Measurements from ENCODE around the gene PPP6R2.

The PPP6R2 gene

GRCh38 chr22:50338860-50339462, 4.2 kb upstream of the PPP6R2 start:
- no peak for DNase-seq (ENCODE audit: low read depth, low spot score)
- Histone ChIP-seq H3K4me1 (ENCODE audit: insufficient read depth, insufficient read length) (peaks cover 12% of the 10 kb centered on the region), H3K9me3 (ENCODE audit: insufficient read depth, low read length) (peaks cover 5% of the 10 kb centered on the region; the same call in 1 of the 2 replicates), H3K27me3 (ENCODE audit: insufficient read depth, insufficient read length) (peaks cover 3% of the 10 kb centered on the region), H3K36me3 (ENCODE audit: insufficient read depth, insufficient read length, low read length) (no peaks in the 10 kb centered on the region), H3K4me3 (ENCODE audit: insufficient read length, low read depth) (no peak overlapping the region), H3K9ac (ENCODE audit: insufficient read length, low read depth) (no peak overlapping the region)
- no peak for TF ChIP-seq ZNF274 (IDR thresholded peaks at IDR 0.05; ENCODE audit: low read depth, low read length)
- TF ChIP-seq YY1 (IDR thresholded peaks at IDR 0.05; ENCODE audit: insufficient read depth, insufficient read length) = no peak
- TF ChIP-seq SUZ12 (IDR thresholded peaks at IDR 0.05; ENCODE audit: extremely low read depth, insufficient read depth, insufficient read length) = no peak

DNA sequence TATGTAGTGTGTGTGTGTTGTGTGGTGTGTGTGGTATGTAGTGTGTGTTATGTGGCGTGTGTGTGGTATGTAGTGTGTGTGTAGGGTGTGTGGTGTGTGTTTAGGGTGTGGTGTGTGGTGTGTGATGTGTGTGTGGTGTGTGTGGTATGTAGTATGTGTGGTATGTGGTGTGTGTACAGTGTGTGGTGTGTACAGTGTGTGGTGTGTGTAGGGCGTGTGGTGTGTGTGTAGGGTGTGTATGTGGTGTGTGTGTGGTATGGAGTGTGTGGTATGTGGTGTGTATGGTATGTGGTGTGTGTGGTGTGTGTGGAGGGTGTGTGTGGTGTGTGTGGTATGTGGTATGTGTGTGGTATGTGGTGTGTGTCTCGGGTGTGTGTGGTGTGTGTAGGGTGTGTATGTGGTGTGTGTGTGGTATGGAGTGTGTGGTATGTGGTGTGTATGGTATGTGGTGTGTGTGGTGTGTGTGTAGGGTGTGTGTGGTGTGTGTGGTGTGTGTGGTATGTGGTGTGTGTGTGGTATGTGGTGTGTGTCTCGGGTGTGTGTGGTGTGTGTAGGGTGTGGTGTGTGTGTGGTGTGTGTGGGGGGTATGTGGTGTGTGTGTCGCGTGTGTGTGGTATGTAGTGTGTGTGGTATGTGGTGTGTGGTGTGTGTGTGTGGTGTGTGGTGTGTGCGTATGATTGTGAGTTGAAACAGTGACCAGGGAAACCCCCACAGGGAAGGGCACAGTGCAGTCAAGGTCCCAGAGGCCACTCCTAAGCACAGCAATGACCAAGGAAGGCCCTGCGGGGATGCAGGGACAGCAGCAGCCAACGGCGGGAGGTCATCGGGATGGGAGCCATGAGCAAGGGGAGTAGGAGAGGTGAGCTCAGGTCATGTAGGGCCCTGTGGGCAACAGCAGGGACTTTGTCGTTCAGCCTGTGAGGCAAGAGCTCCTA, 2.9 kb upstream of the PPP6R2 start:
- no peak for DNase-seq (ENCODE audit: low read depth, low spot score)
- H3K27me3 ChIP-seq (ENCODE audit: insufficient read depth, insufficient read length) = peaks cover 3% of the 10 kb centered on the region
- H3K4me3 ChIP-seq (ENCODE audit: insufficient read length, low read depth) = no peak overlapping the region

DNA sequence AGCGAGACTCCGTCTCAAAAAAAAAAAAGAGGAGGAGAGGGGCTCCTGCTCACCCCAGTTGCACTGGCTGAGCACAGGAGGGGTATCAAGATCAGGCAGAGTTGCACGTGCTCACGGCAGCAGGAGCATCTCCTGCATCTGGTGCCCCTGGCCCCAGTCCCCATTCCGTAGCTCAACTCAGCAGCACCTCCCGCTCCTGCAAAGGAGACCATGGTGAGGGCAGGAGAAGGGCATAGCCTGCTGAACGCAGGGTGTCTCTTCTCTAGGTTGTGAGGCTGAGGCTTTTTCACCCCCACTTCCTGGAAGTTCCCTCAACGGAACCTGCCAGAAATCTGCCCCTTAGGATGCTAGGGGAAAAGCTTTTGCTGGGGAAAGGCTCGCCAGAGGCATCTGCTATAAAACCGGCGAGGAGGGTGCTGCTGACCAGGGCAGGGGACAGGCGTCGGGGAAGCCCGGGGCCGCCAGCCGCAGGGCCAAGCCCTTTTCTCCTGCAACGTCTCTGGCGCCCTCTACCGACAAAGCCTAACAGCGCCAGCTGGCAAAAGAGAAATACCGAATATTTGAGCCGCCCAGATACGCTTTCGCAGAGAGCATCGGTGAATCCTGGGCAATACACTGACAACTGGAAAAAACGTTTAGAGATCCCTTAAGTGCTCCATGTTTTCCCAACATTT, 1.0 kb upstream of the PPP6R2 start:
- TF ChIP-seq ZNF274 (IDR thresholded peaks at IDR 0.05; ENCODE audit: low read depth, low read length) = no peak
- no peak for TF ChIP-seq SUZ12 (IDR thresholded peaks at IDR 0.05; ENCODE audit: extremely low read depth, insufficient read depth, insufficient read length)
- Histone ChIP-seq H3K9ac (ENCODE audit: insufficient read length, low read depth) (peak overlapping the region; percentile 85), H3K4me1 (ENCODE audit: insufficient read depth, insufficient read length) (peaks cover 11% of the 10 kb centered on the region), H3K4me3 (ENCODE audit: insufficient read length, low read depth) (peak overlapping the region; percentile 65), H3K27me3 (ENCODE audit: insufficient read depth, insufficient read length) (peaks cover 3% of the 10 kb centered on the region), H3K9me3 (ENCODE audit: insufficient read depth, low read length) (peaks cover 5% of the 10 kb centered on the region; the same call in 1 of the 2 replicates), H3K36me3 (ENCODE audit: insufficient read depth, insufficient read length, low read length) (peaks cover 7% of the 10 kb centered on the region)
- peak; percentile 52 for DNase-seq (ENCODE audit: low read depth, low spot score)

More for the DNA sequence above, 2.9 kb upstream of the PPP6R2 start:
- peaks cover 5% of the 10 kb centered on the region; the same call in 1 of the 2 replicates for H3K9me3 ChIP-seq (ENCODE audit: insufficient read depth, low read length)
- no peaks in the 10 kb centered on the region for H3K36me3 ChIP-seq (ENCODE audit: insufficient read depth, insufficient read length, low read length)
- no peak for TF ChIP-seq ZNF274 (IDR thresholded peaks at IDR 0.05; ENCODE audit: low read depth, low read length)
- no peak for TF ChIP-seq SUZ12 (IDR thresholded peaks at IDR 0.05; ENCODE audit: extremely low read depth, insufficient read depth, insufficient read length)
- no peak for TF ChIP-seq YY1 (IDR thresholded peaks at IDR 0.05; ENCODE audit: insufficient read depth, insufficient read length)
- H3K4me1 ChIP-seq (ENCODE audit: insufficient read depth, insufficient read length) = peaks cover 12% of the 10 kb centered on the region
- no peak overlapping the region for H3K9ac ChIP-seq (ENCODE audit: insufficient read length, low read depth)

GRCh38 chr22:50343541-50343935, 411 bp downstream of the PPP6R2 start:
- peaks cover 3% of the 10 kb centered on the region; the same call in 1 of the 2 replicates for H3K9me3 ChIP-seq (ENCODE audit: insufficient read depth, low read length)
- H3K4me3 ChIP-seq (ENCODE audit: insufficient read length, low read depth) = peak overlapping the region; percentile 74
- peaks cover 3% of the 10 kb centered on the region for H3K27me3 ChIP-seq (ENCODE audit: insufficient read depth, insufficient read length)
- peaks cover 10% of the 10 kb centered on the region for H3K4me1 ChIP-seq (ENCODE audit: insufficient read depth, insufficient read length)
- peak overlapping the region; percentile 92 for H3K9ac ChIP-seq (ENCODE audit: insufficient read length, low read depth)
- TF ChIP-seq SUZ12 (IDR thresholded peaks at IDR 0.05; ENCODE audit: extremely low read depth, insufficient read depth, insufficient read length) = no peak
- H3K36me3 ChIP-seq (ENCODE audit: insufficient read depth, insufficient read length, low read length) = peaks cover 18% of the 10 kb centered on the region
- no peak for DNase-seq (ENCODE audit: low read depth, low spot score)

DNA sequence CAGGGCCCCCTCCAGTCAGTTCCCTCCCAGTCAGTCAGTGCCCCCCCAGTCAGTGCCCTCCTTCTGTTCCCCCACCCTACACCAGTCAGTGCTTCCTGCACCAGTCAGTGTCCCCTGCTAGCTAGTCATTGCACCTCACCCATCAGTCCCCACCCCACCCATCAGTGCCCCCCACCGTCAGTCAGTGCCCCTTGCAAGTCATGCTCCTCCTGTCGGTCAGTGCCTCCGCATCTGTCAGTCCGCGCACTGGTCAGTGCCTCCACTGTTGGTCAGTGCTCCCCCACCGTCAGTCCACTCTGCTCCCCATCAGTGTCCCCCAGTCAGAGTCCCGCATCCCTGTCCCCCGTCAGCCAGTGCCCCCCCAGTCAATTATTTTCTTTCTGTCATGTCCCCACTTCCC, 3.3 kb downstream of the PPP6R2 start:
- DNase-seq (ENCODE audit: low read depth, low spot score) = no peak
- no peaks in the 10 kb centered on the region for H3K27me3 ChIP-seq (ENCODE audit: insufficient read depth, insufficient read length)
- no peak overlapping the region for H3K9ac ChIP-seq (ENCODE audit: insufficient read length, low read depth)
- no peak for TF ChIP-seq ZNF274 (IDR thresholded peaks at IDR 0.05; ENCODE audit: low read depth, low read length)
- no peak for TF ChIP-seq SUZ12 (IDR thresholded peaks at IDR 0.05; ENCODE audit: extremely low read depth, insufficient read depth, insufficient read length)
- no peak for TF ChIP-seq YY1 (IDR thresholded peaks at IDR 0.05; ENCODE audit: insufficient read depth, insufficient read length)
- no peaks in the 10 kb centered on the region for H3K4me1 ChIP-seq (ENCODE audit: insufficient read depth, insufficient read length)
- no peaks in the 10 kb centered on the region for H3K9me3 ChIP-seq (ENCODE audit: insufficient read depth, low read length)
- peaks cover 23% of the 10 kb centered on the region for H3K36me3 ChIP-seq (ENCODE audit: insufficient read depth, insufficient read length, low read length)
- no peak overlapping the region for H3K4me3 ChIP-seq (ENCODE audit: insufficient read length, low read depth)

DNA sequence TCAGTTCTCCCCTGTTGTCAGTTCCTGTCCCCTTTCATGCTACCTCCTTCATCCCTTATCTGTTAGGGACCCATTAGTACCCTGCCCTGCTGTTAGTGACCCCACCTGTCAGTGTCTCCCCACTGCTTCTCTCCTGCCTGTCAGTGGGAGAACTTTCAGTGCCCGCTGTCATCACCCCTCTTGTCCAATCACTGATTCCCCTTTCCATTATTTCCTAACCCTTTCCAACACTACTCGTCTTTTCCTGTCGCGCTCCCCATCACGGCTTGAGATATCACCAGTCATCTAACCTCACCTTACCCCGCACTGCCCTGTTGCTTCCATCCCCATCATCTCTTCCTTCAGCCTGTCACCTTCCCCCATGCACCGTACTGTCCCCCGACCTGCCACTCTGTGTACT, 4.0 kb downstream of the PPP6R2 start:
- no peak for DNase-seq (ENCODE audit: low read depth, low spot score)
- no peaks in the 10 kb centered on the region for H3K4me1 ChIP-seq (ENCODE audit: insufficient read depth, insufficient read length)
- no peaks in the 10 kb centered on the region for H3K27me3 ChIP-seq (ENCODE audit: insufficient read depth, insufficient read length)
- no peak overlapping the region for H3K4me3 ChIP-seq (ENCODE audit: insufficient read length, low read depth)
- H3K9ac ChIP-seq (ENCODE audit: insufficient read length, low read depth) = no peak overlapping the region
- H3K9me3 ChIP-seq (ENCODE audit: insufficient read depth, low read length) = no peaks in the 10 kb centered on the region
- TF ChIP-seq YY1 (IDR thresholded peaks at IDR 0.05; ENCODE audit: insufficient read depth, insufficient read length) = no peak
- TF ChIP-seq ZNF274 (IDR thresholded peaks at IDR 0.05; ENCODE audit: low read depth, low read length) = no peak
- TF ChIP-seq SUZ12 (IDR thresholded peaks at IDR 0.05; ENCODE audit: extremely low read depth, insufficient read depth, insufficient read length) = no peak
- peaks cover 24% of the 10 kb centered on the region for H3K36me3 ChIP-seq (ENCODE audit: insufficient read depth, insufficient read length, low read length)

DNA sequence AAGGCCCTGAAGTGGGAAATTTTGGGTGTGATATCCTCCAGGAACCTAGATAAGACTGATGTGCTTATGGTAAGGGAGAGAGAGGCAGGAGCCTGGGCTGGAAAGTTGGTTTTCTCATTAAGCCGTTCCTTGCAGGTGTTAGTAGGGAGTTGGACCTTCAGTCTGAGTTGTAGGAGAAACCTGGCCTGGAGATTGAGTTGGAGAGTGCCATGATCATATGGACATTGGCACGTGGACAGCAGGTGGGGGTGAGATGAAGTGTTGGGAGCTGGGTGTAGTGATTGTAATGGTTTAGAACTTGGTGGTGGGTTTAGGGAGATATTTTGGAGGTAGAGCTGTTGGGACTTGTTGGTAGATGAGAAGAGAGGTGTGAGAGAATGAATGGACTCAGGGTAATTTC, 4.9 kb downstream of the PPP6R2 start:
- DNase-seq (ENCODE audit: low read depth, low spot score) = no peak
- H3K4me3 ChIP-seq (ENCODE audit: insufficient read length, low read depth) = no peak overlapping the region
- H3K9ac ChIP-seq (ENCODE audit: insufficient read length, low read depth) = no peak overlapping the region
- no peaks in the 10 kb centered on the region for H3K9me3 ChIP-seq (ENCODE audit: insufficient read depth, low read length)
- H3K36me3 ChIP-seq (ENCODE audit: insufficient read depth, insufficient read length, low read length) = peaks cover 29% of the 10 kb centered on the region
- H3K27me3 ChIP-seq (ENCODE audit: insufficient read depth, insufficient read length) = no peaks in the 10 kb centered on the region
- H3K4me1 ChIP-seq (ENCODE audit: insufficient read depth, insufficient read length) = no peaks in the 10 kb centered on the region
- TF ChIP-seq ZNF274 (IDR thresholded peaks at IDR 0.05; ENCODE audit: low read depth, low read length) (no peak), SUZ12 (IDR thresholded peaks at IDR 0.05; ENCODE audit: extremely low read depth, insufficient read depth, insufficient read length) (no peak), YY1 (IDR thresholded peaks at IDR 0.05; ENCODE audit: insufficient read depth, insufficient read length) (no peak)

All from NT2/D1 (cell line).